AG09319 (cell line): Measurements from ENCODE around the gene CLCF1.

Source experiments
- DNase-seq: peaks from one replicate; pipeline ENCODE4 v3.0.0-alpha.2; 2010; ENCODE audit warnings: low read depth; ENCODE audit errors: extremely low read depth
- CTCF ChIP-seq: IDR thresholded peaks from 2 replicates; pipeline ENCODE4 v1.5.1; 2011; ENCODE audit warnings: low read depth, mild to moderate bottlenecking, inconsistent platforms, low read length, moderate library complexity

Gene CLCF1

GRCh38 chr11:67314218-67314617 is 59.2 kb downstream of the CLCF1 start:
- DNase-seq, result no peak

More at GRCh38 chr11:67314218-67314617, 59.2 kb downstream of the CLCF1 start:
- TF ChIP-seq CTCF, result no peak
